ENCODE measurements around the gene PSMF1. TPM values are rescaled to one million over a fixed set of nuclear protein-coding genes. Genes with fewer than 3 reads are reported as not detected.

The PSMF1 gene
- total and polyA plus RNA-seq, 2 of the 13 experiments (the other 11 are each of a cell fraction or from before 2014, with no cell fraction given) = 82.5 to 86.0 TPM

GRCh38 chr20:1124421-1124820 lies 6.0 kb downstream of the PSMF1 start:
- H3K79me2 ChIP-seq (ENCODE audit: insufficient read depth, low read length) = peaks cover 57% of the 10 kb centered on the region

More at GRCh38 chr20:1124421-1124820, 6.0 kb downstream of the PSMF1 start:
- Histone ChIP-seq H3K36me3 (replicated peaks in 1 of 2; ENCODE audit: control insufficient read depth in 1 of 2, insufficient read depth in 2 of 2, low read length in 2 of 2) (peaks cover 33 to 68% of the 10 kb centered on the region in 2 experiments), H4K20me1 (ENCODE audit: insufficient read depth, low read length) (peaks cover 32% of the 10 kb centered on the region), H3K27me3 (ENCODE audit: control insufficient read depth in 1 of 2, insufficient read depth in 2 of 2, low read length in 2 of 2) (no peaks in the 10 kb centered on the region; a peak in 1 of 5 replicates), H2AFZ (ENCODE audit: low read length) (no peak overlapping the region), H3K27ac (ENCODE audit: extremely low read length, insufficient read depth, low read length) (no peak overlapping the region), H3K4me2 (ENCODE audit: low read depth, low read length) (no peak overlapping the region), H3K4me3 (replicated peaks in 1 of 3; ENCODE audit: insufficient read depth in 1 of 3, low read depth in 2 of 3, low read length in 3 of 3) (no peak overlapping the region), H3K4me1 (ENCODE audit: insufficient read depth, low read length) (peaks cover 53% of the 10 kb centered on the region), H3K9ac (ENCODE audit: insufficient read depth, low read depth, low read length) (no peak overlapping the region), H3K9me3 (ENCODE audit: low read length) (no peaks in the 10 kb centered on the region)
- POLR2A ChIA-PET = no interaction called here
- ATAC-seq = no peak
- no peak for DNase-seq (ENCODE audit: low spot score)
- intact Hi-C loops (cut with micrococcal nuclease; ENCODE audit: unreplicated experiment) (loop anchor here (5.0 kb wide), 1 partner anchor 103 kb away; the partner anchor contains the start of gene RAD21L1), in situ Hi-C loops (cut with HindIII; ENCODE audit: extremely low pct_ligation_motif_present, low pct_unique_long_range_greater_than_20kb) (no loop called here)
- TF ChIP-seq IKZF4 (CRISPR knock-in tag; IDR thresholded peaks at IDR 0.05; ENCODE audit: borderline replicate concordance, low read depth, not compliant biosample characterization) (no peak), ZNF501 (CRISPR knock-in tag; IDR thresholded peaks at IDR 0.05) (no peak), ZNF513 (CRISPR knock-in tag; conservative IDR thresholded peaks at IDR 0.05) (no peak), TGIF2 (CRISPR knock-in tag; IDR thresholded peaks at IDR 0.05) (no peak), MIER3 (CRISPR knock-in tag; IDR thresholded peaks at IDR 0.05; ENCODE audit: borderline replicate concordance) (no peak), THAP11 (CRISPR knock-in tag; IDR thresholded peaks at IDR 0.05) (no peak), ZNF567 (CRISPR knock-in tag; IDR thresholded peaks at IDR 0.05; ENCODE audit: borderline replicate concordance) (no peak), TAF15 (IDR thresholded peaks at IDR 0.05; ENCODE audit: low read depth, low read length, poor library complexity, severe bottlenecking) (no peak), JUNB (CRISPR knock-in tag; IDR thresholded peaks at IDR 0.05; ENCODE audit: borderline replicate concordance) (no peak), HDAC6 (IDR thresholded peaks at IDR 0.05; ENCODE audit: low read depth, low read length) (no peak), PHF8 (CRISPR knock-in tag; IDR thresholded peaks at IDR 0.05) (no peak), ZBTB2 (CRISPR knock-in tag; IDR thresholded peaks at IDR 0.05; ENCODE audit: low read depth) (no peak), ZFP36L1 (CRISPR knock-in tag; IDR thresholded peaks at IDR 0.05) (no peak), ZNF260 (CRISPR knock-in tag; IDR thresholded peaks at IDR 0.05; ENCODE audit: borderline replicate concordance, low read depth) (no peak), RXRB (CRISPR knock-in tag; IDR thresholded peaks at IDR 0.05; ENCODE audit: borderline replicate concordance) (no peak), ZNF816 (CRISPR knock-in tag; IDR thresholded peaks at IDR 0.05; ENCODE audit: borderline replicate concordance) (no peak), ZNF720 (CRISPR knock-in tag; IDR thresholded peaks at IDR 0.05) (no peak), ATF2 (CRISPR knock-in tag; IDR thresholded peaks at IDR 0.05) (no peak)
- no peak for FAIRE-seq
- WGBS (ENCODE audit: low lambda C conversion rate) = 63% methylated on average over 3 of the region's 3 CpGs
- BruUV-seq (replicated peaks) = no TSS peak
- CTCF ChIA-PET (ENCODE audit: low intra/inter-chr PET ratio, low total read pairs) = no interaction called here
